ENCODE measurements around the gene TFCP2L1.

Gene TFCP2L1

GRCh38 chr2:121219866-121220265 lies 65.1 kb downstream of the TFCP2L1 start:
- 87 to 90% methylated on average over 5 of the region's 5 CpGs for WGBS, 2 experiments (ENCODE audit: insufficient coverage in 2 of 2)
- Histone ChIP-seq H3K27ac (ENCODE audit: low read depth, low read length, severe bottlenecking) (no peak overlapping the region), H3K9me3 (ENCODE audit: control insufficient read depth, low read length) (no peaks in the 10 kb centered on the region), H3K4me3 (ENCODE audit: extremely low read depth, insufficient read depth, low read length, poor library complexity, severe bottlenecking) (no peak overlapping the region), H3K36me3 (ENCODE audit: control insufficient read depth, insufficient read depth, low read length) (no peaks in the 10 kb centered on the region), H3K4me1 (ENCODE audit: control insufficient read depth, insufficient read depth, low read length, poor library complexity, severe bottlenecking) (peaks cover 7% of the 10 kb centered on the region)

- Histone ChIP-seq H3K36me3 (ENCODE audit: control insufficient read depth, insufficient read depth, low read length) (no peaks in the 10 kb centered on the region), H3K9me3 (ENCODE audit: control insufficient read depth, low read length) (no peaks in the 10 kb centered on the region), H3K4me1 (ENCODE audit: control insufficient read depth, insufficient read depth, low read length, poor library complexity, severe bottlenecking) (peaks cover 7% of the 10 kb centered on the region), H3K4me3 (ENCODE audit: extremely low read depth, insufficient read depth, low read length, poor library complexity, severe bottlenecking) (no peak overlapping the region), H3K27ac (ENCODE audit: low read depth, low read length, severe bottlenecking) (no peak overlapping the region)
- 75 to 87% methylated on average over 3 to 7 of the region's 8 CpGs for WGBS, 2 experiments (ENCODE audit: insufficient coverage in 2 of 2)
These were observed 66.5 kb downstream of the TFCP2L1 start for GRCh38 chr2:121218386-121218938.

- H3K4me3 ChIP-seq (ENCODE audit: extremely low read depth, insufficient read depth, low read length, poor library complexity, severe bottlenecking), result no peak overlapping the region
- no peaks in the 10 kb centered on the region for H3K9me3 ChIP-seq (ENCODE audit: control insufficient read depth, low read length)
- H3K36me3 ChIP-seq (ENCODE audit: control insufficient read depth, insufficient read depth, low read length), result no peaks in the 10 kb centered on the region
- H3K4me1 ChIP-seq (ENCODE audit: control insufficient read depth, insufficient read depth, low read length, poor library complexity, severe bottlenecking), result peaks cover 7% of the 10 kb centered on the region
- H3K27ac ChIP-seq (ENCODE audit: low read depth, low read length, severe bottlenecking), result no peak overlapping the region
- 88 to 92% methylated on average over 9 to 10 of the region's 10 CpGs for WGBS, 2 experiments (ENCODE audit: insufficient coverage in 2 of 2)
These were observed 67.4 kb downstream of the TFCP2L1 start for GRCh38 chr2:121217627-121218026.

- Histone ChIP-seq H3K4me3 (ENCODE audit: extremely low read depth, insufficient read depth, low read length, poor library complexity, severe bottlenecking) (no peak overlapping the region), H3K27ac (ENCODE audit: low read depth, low read length, severe bottlenecking) (no peak overlapping the region), H3K36me3 (ENCODE audit: control insufficient read depth, insufficient read depth, low read length) (no peaks in the 10 kb centered on the region), H3K9me3 (ENCODE audit: control insufficient read depth, low read length) (no peaks in the 10 kb centered on the region), H3K4me1 (ENCODE audit: control insufficient read depth, insufficient read depth, low read length, poor library complexity, severe bottlenecking) (no peaks in the 10 kb centered on the region)
- whole genome bisulfite sequencing, 2 experiments (ENCODE audit: insufficient coverage in 2 of 2), result 85 to 95% methylated on average over 7 to 10 of the region's 10 CpGs
These were observed 70.7 kb downstream of the TFCP2L1 start for GRCh38 chr2:121214296-121214695.

GRCh38 chr2:121213386-121213785 lies 71.6 kb downstream of the TFCP2L1 start:
- 89 to 93% methylated on average over 8 of the region's 8 CpGs for WGBS, 2 experiments (ENCODE audit: insufficient coverage in 2 of 2)
- no peaks in the 10 kb centered on the region for H3K36me3 ChIP-seq (ENCODE audit: control insufficient read depth, insufficient read depth, low read length)
- no peak overlapping the region for H3K27ac ChIP-seq (ENCODE audit: low read depth, low read length, severe bottlenecking)
- no peaks in the 10 kb centered on the region for H3K9me3 ChIP-seq (ENCODE audit: control insufficient read depth, low read length)
- no peaks in the 10 kb centered on the region for H3K4me1 ChIP-seq (ENCODE audit: control insufficient read depth, insufficient read depth, low read length, poor library complexity, severe bottlenecking)
- no peak overlapping the region for H3K4me3 ChIP-seq (ENCODE audit: extremely low read depth, insufficient read depth, low read length, poor library complexity, severe bottlenecking)

GRCh38 chr2:121212661-121213325 lies 72.2 kb downstream of the TFCP2L1 start:
- no peaks in the 10 kb centered on the region for H3K9me3 ChIP-seq (ENCODE audit: control insufficient read depth, low read length)
- H3K4me1 ChIP-seq (ENCODE audit: control insufficient read depth, insufficient read depth, low read length, poor library complexity, severe bottlenecking), result no peaks in the 10 kb centered on the region
- no peak overlapping the region for H3K27ac ChIP-seq (ENCODE audit: low read depth, low read length, severe bottlenecking)
- WGBS, 2 experiments (ENCODE audit: insufficient coverage in 2 of 2), result 82 to 85% methylated on average over 29 to 30 of the region's 33 CpGs
- no peak overlapping the region for H3K4me3 ChIP-seq (ENCODE audit: extremely low read depth, insufficient read depth, low read length, poor library complexity, severe bottlenecking)
- no peaks in the 10 kb centered on the region for H3K36me3 ChIP-seq (ENCODE audit: control insufficient read depth, insufficient read depth, low read length)

- H3K27ac ChIP-seq (ENCODE audit: low read depth, low read length, severe bottlenecking), result no peak overlapping the region
- 93 to 96% methylated on average over 5 to 6 of the region's 8 CpGs for WGBS, 2 experiments (ENCODE audit: insufficient coverage in 2 of 2)
- H3K4me1 ChIP-seq (ENCODE audit: control insufficient read depth, insufficient read depth, low read length, poor library complexity, severe bottlenecking), result no peaks in the 10 kb centered on the region
- no peak overlapping the region for H3K4me3 ChIP-seq (ENCODE audit: extremely low read depth, insufficient read depth, low read length, poor library complexity, severe bottlenecking)
- no peaks in the 10 kb centered on the region for H3K9me3 ChIP-seq (ENCODE audit: control insufficient read depth, low read length)
- H3K36me3 ChIP-seq (ENCODE audit: control insufficient read depth, insufficient read depth, low read length), result no peaks in the 10 kb centered on the region
These were observed 73.3 kb downstream of the TFCP2L1 start for GRCh38 chr2:121211689-121212151.

GRCh38 chr2:121211251-121211650 lies 73.8 kb downstream of the TFCP2L1 start:
- Histone ChIP-seq H3K4me1 (ENCODE audit: control insufficient read depth, insufficient read depth, low read length, poor library complexity, severe bottlenecking) (no peaks in the 10 kb centered on the region), H3K36me3 (ENCODE audit: control insufficient read depth, insufficient read depth, low read length) (no peaks in the 10 kb centered on the region), H3K9me3 (ENCODE audit: control insufficient read depth, low read length) (no peaks in the 10 kb centered on the region), H3K4me3 (ENCODE audit: extremely low read depth, insufficient read depth, low read length, poor library complexity, severe bottlenecking) (no peak overlapping the region), H3K27ac (ENCODE audit: low read depth, low read length, severe bottlenecking) (no peak overlapping the region)
- WGBS, 2 experiments (ENCODE audit: insufficient coverage in 2 of 2), result 71 to 100% methylated on average over 1 to 4 of the region's 5 CpGs

- no peaks in the 10 kb centered on the region for H3K4me1 ChIP-seq (ENCODE audit: control insufficient read depth, insufficient read depth, low read length, poor library complexity, severe bottlenecking)
- no peaks in the 10 kb centered on the region for H3K36me3 ChIP-seq (ENCODE audit: control insufficient read depth, insufficient read depth, low read length)
- WGBS, 2 experiments (ENCODE audit: insufficient coverage in 2 of 2), result 80 to 84% methylated on average over 7 to 8 of the region's 8 CpGs
- no peaks in the 10 kb centered on the region for H3K9me3 ChIP-seq (ENCODE audit: control insufficient read depth, low read length)
- H3K4me3 ChIP-seq (ENCODE audit: extremely low read depth, insufficient read depth, low read length, poor library complexity, severe bottlenecking), result no peak overlapping the region
- no peak overlapping the region for H3K27ac ChIP-seq (ENCODE audit: low read depth, low read length, severe bottlenecking)
These were observed 74.3 kb downstream of the TFCP2L1 start for GRCh38 chr2:121210691-121211090.

- WGBS, 2 experiments (ENCODE audit: insufficient coverage in 2 of 2), result 90 to 95% methylated on average over 7 of the region's 13 CpGs
- Histone ChIP-seq H3K4me3 (ENCODE audit: extremely low read depth, insufficient read depth, low read length, poor library complexity, severe bottlenecking) (no peak overlapping the region), H3K36me3 (ENCODE audit: control insufficient read depth, insufficient read depth, low read length) (no peaks in the 10 kb centered on the region), H3K9me3 (ENCODE audit: control insufficient read depth, low read length) (no peaks in the 10 kb centered on the region), H3K4me1 (ENCODE audit: control insufficient read depth, insufficient read depth, low read length, poor library complexity, severe bottlenecking) (no peaks in the 10 kb centered on the region), H3K27ac (ENCODE audit: low read depth, low read length, severe bottlenecking) (no peak overlapping the region)
These were observed 75.9 kb downstream of the TFCP2L1 start for GRCh38 chr2:121209014-121209610.

- Histone ChIP-seq H3K4me3 (ENCODE audit: extremely low read depth, insufficient read depth, low read length, poor library complexity, severe bottlenecking) (no peak overlapping the region), H3K36me3 (ENCODE audit: control insufficient read depth, insufficient read depth, low read length) (no peaks in the 10 kb centered on the region), H3K4me1 (ENCODE audit: control insufficient read depth, insufficient read depth, low read length, poor library complexity, severe bottlenecking) (no peaks in the 10 kb centered on the region), H3K9me3 (ENCODE audit: control insufficient read depth, low read length) (no peaks in the 10 kb centered on the region), H3K27ac (ENCODE audit: low read depth, low read length, severe bottlenecking) (no peak overlapping the region)
- 83 to 96% methylated on average over 5 of the region's 5 CpGs for WGBS, 2 experiments (ENCODE audit: insufficient coverage in 2 of 2)
These were observed 77.5 kb downstream of the TFCP2L1 start for GRCh38 chr2:121207494-121207893.
